Left ventricle myocardium inferior (tissue), 1 donor: ENCODE results near the gene ZNF609. TPM values are rescaled to one million over a fixed set of nuclear protein-coding genes. Genes with fewer than 3 reads are reported as not detected.

Experiments
- DNase-seq: peaks from one replicate; pipeline ENCODE4 v3.0.0-alpha.2; 2020
- H3K27ac ChIP-seq: fragments of 200-600 bp; replicated peaks from 2 replicates; pipeline ENCODE4 v1.8.0; 2021
- H3K27me3 ChIP-seq: fragments of 200-600 bp; 2 replicates; pipeline ENCODE4 v1.8.0; 2021; ENCODE audit warnings: low read depth
- H3K36me3 ChIP-seq: fragments of 200-600 bp; 2 replicates; pipeline ENCODE4 v1.8.0; 2021
- H3K4me1 ChIP-seq: fragments of 200-600 bp; 2 replicates; pipeline ENCODE4 v1.8.0; 2021
- H3K4me3 ChIP-seq: fragments of 200-600 bp; 2 replicates; pipeline ENCODE4 v1.8.0; 2021; ENCODE audit warnings: mild to moderate bottlenecking, moderate library complexity
- H3K9me3 ChIP-seq: fragments of 200-600 bp; replicated peaks from 2 replicates; pipeline ENCODE4 v1.8.0; 2021
- CTCF ChIP-seq: fragments of 200-600 bp; IDR thresholded peaks from 2 replicates; pipeline ENCODE4 v1.8.0; 2021; ENCODE audit warnings: antibody characterized with exemption, mild to moderate bottlenecking, borderline replicate concordance
- intact Hi-C: fragments of 100-400 bp; cut with micrococcal nuclease; formaldehyde crosslinking; loops from one replicate; pipeline ENCODE4 v1.11.0; 2022
- total RNA-seq: library from RNA; stranded (reverse); fragmentation: NEBNext Ultra II Directional; extraction: Animal tissue kit (Norgen Biotek cat#: 25700); gene quantifications from one replicate; pipeline ENCODE4 v1.2.1, GENCODE V29; 2021
- donor health status: DM: no; HTN: yes; CAD: no; lungs with severe emphysema.

ZNF609 gene
- total RNA-seq, 1 donor from 2014 or later: 14.7 TPM

- Histone ChIP-seq H3K27ac (no peak overlapping the region), H3K27me3 (no peaks in the 10 kb centered on the region), H3K36me3 (no peaks in the 10 kb centered on the region), H3K9me3 (no peaks in the 10 kb centered on the region), H3K4me1 (peaks cover 42% of the 10 kb centered on the region), H3K4me3 (no peak overlapping the region)
- no peak for TF ChIP-seq CTCF
- DNase-seq: no peak
- intact Hi-C loops: no loop called here
Observed at GRCh38 chr15:64560998-64561397, 100.6 kb downstream of the ZNF609 start.

- intact Hi-C loops: no loop called here
- H3K36me3 ChIP-seq: no peaks in the 10 kb centered on the region
- no peak for DNase-seq
- no peak overlapping the region for H3K4me3 ChIP-seq
- H3K27me3 ChIP-seq: no peaks in the 10 kb centered on the region
- no peak overlapping the region for H3K27ac ChIP-seq
- TF ChIP-seq CTCF: no peak
- no peaks in the 10 kb centered on the region for H3K9me3 ChIP-seq
- peaks cover 53% of the 10 kb centered on the region for H3K4me1 ChIP-seq
Observed at GRCh38 chr15:64562003-64562640, 101.7 kb downstream of the ZNF609 start.

- no peaks in the 10 kb centered on the region for H3K27me3 ChIP-seq
- H3K4me3 ChIP-seq: no peak overlapping the region
- H3K27ac ChIP-seq: no peak overlapping the region
- intact Hi-C loops: no loop called here
- TF ChIP-seq CTCF: no peak
- no peaks in the 10 kb centered on the region for H3K9me3 ChIP-seq
- no peak for DNase-seq
- no peaks in the 10 kb centered on the region for H3K36me3 ChIP-seq
- peaks cover 32% of the 10 kb centered on the region for H3K4me1 ChIP-seq
Observed at GRCh38 chr15:64566102-64566501, 105.7 kb downstream of the ZNF609 start.

- no peak for TF ChIP-seq CTCF
- Histone ChIP-seq H3K27me3 (no peaks in the 10 kb centered on the region), H3K36me3 (no peaks in the 10 kb centered on the region), H3K4me3 (no peak overlapping the region), H3K4me1 (peaks cover 30% of the 10 kb centered on the region), H3K27ac (no peak overlapping the region), H3K9me3 (no peaks in the 10 kb centered on the region)
- intact Hi-C loops: no loop called here
- DNase-seq: no peak
Observed at GRCh38 chr15:64566629-64567427, 106.5 kb downstream of the ZNF609 start.

GRCh38 chr15:64568765-64569164 is 108.4 kb downstream of the ZNF609 start:
- TF ChIP-seq CTCF: no peak
- DNase-seq: no peak
- no peak overlapping the region for H3K4me3 ChIP-seq
- no peak overlapping the region for H3K27ac ChIP-seq
- H3K27me3 ChIP-seq: no peaks in the 10 kb centered on the region
- no peaks in the 10 kb centered on the region for H3K9me3 ChIP-seq
- intact Hi-C loops: no loop called here
- H3K4me1 ChIP-seq: peaks cover 26% of the 10 kb centered on the region
- no peaks in the 10 kb centered on the region for H3K36me3 ChIP-seq
